OCI-LY7 (cell line): ENCODE results near the gene GTF2A2.

Experiments used
- CTCF ChIP-seq: fragments of 200-600 bp; sonication (generic); conservative IDR thresholded peaks from 2 replicates; pipeline ENCODE4 v1.5.1; 2014; ENCODE audit warnings: mild to moderate bottlenecking, antibody characterized with exemption, low read length, moderate library complexity, mixed read lengths
- EZH2phosphoT487 ChIP-seq: fragments of 200-600 bp; sonication (generic); IDR thresholded peaks from 2 replicates; pipeline ENCODE4 v1.6.1; 2018; ENCODE audit warnings: low read depth, borderline replicate concordance, mild to moderate bottlenecking, mixed run types, antibody characterized with exemption, low read length, moderate library complexity, mixed read lengths

GRCh38 chr15:59594991-59595390 is 62.3 kb downstream of the GTF2A2 start:
- TF ChIP-seq CTCF, result no peak
- no peak for TF ChIP-seq EZH2phosphoT487
